Stimulated activated CD4-positive, alpha-beta T cell treated with anti-CD3 and anti-CD28 coated beads, Interleukin-15, amount 100 ng/mL, for 1 hour (primary cell): Measurements from ENCODE around the gene CHST5.
A peak's percentile ranks its signal among the peaks of the same experiment; 100 is the strongest.
"Not testable (repeated sequence)": the region's sequence is repeated elsewhere in the genome, so short reads cannot be mapped to it uniquely, and the experiment has no call there.

Source experiments
- DNase-seq, 2 donors: peaks; one replicate each; pipeline ENCODE4 v3.0.0-alpha.2; 2020; ENCODE audit warnings: low read depth in 1 of 2, low spot score in 1 of 2

The CHST5 gene

GRCh38 chr16:75514296-75514695 is 21.6 kb downstream of the CHST5 start:
- DNase-seq = no peak

- DNase-seq = no peak
Observed at GRCh38 chr16:75506574-75506973, 29.3 kb downstream of the CHST5 start.

- DNase-seq = no peak
Observed at GRCh38 chr16:75506107-75506506, 29.8 kb downstream of the CHST5 start.

- no peak for DNase-seq
Observed at GRCh38 chr16:75503801-75504200, 32.1 kb downstream of the CHST5 start.

- no peak for DNase-seq
Observed at GRCh38 chr16:75502916-75503605, 32.8 kb downstream of the CHST5 start.

GRCh38 chr16:75501820-75502219 is 34.1 kb downstream of the CHST5 start:
- not testable (repeated sequence) for DNase-seq

GRCh38 chr16:75501359-75501758 is 34.5 kb downstream of the CHST5 start:
- DNase-seq = no peak

- DNase-seq = not testable (repeated sequence)
Observed at GRCh38 chr16:75498605-75499322, 37.1 kb downstream of the CHST5 start.

- DNase-seq = no peak
Observed at GRCh38 chr16:75497558-75497957, 38.4 kb downstream of the CHST5 start.

- DNase-seq = peak in 1 of 2 donors; percentile 10
Observed at GRCh38 chr16:75495076-75495674, 40.7 kb downstream of the CHST5 start, which contains the start of gene CHST6. TSS of gene CHST6 (minus strand) at chr16:75495441. CDS start at chr16:75479828, 15,613 bp downstream.

GRCh38 chr16:75494661-75495075 is 41.2 kb downstream of the CHST5 start:
- no peak for DNase-seq

GRCh38 chr16:75494184-75494583 is 41.7 kb downstream of the CHST5 start:
- no peak for DNase-seq

GRCh38 chr16:75491876-75492275 is 44.0 kb downstream of the CHST5 start:
- no peak for DNase-seq

GRCh38 chr16:75488322-75488721 is 47.6 kb downstream of the CHST5 start:
- no peak for DNase-seq

- DNase-seq = no peak
Observed at GRCh38 chr16:75486676-75487313, 49.1 kb downstream of the CHST5 start.

GRCh38 chr16:75486014-75486675 is 49.8 kb downstream of the CHST5 start:
- no peak for DNase-seq

- no peak for DNase-seq
Observed at GRCh38 chr16:75485230-75486013, 50.5 kb downstream of the CHST5 start.

- no peak for DNase-seq
Observed at GRCh38 chr16:75483222-75483621, 52.7 kb downstream of the CHST5 start.

GRCh38 chr16:75482434-75483205 is 53.3 kb downstream of the CHST5 start:
- DNase-seq = no peak

- DNase-seq = no peak
Observed at GRCh38 chr16:75481475-75481874, 54.4 kb downstream of the CHST5 start.
